ENCODE results near the gene NSUN5.
A peak's percentile ranks its signal among the peaks of the same experiment; 100 is the strongest.
"Not testable (repeated sequence)": the region's sequence is repeated elsewhere in the genome, so short reads cannot be mapped to it uniquely, and the experiment has no call there.

Gene NSUN5

DNA sequence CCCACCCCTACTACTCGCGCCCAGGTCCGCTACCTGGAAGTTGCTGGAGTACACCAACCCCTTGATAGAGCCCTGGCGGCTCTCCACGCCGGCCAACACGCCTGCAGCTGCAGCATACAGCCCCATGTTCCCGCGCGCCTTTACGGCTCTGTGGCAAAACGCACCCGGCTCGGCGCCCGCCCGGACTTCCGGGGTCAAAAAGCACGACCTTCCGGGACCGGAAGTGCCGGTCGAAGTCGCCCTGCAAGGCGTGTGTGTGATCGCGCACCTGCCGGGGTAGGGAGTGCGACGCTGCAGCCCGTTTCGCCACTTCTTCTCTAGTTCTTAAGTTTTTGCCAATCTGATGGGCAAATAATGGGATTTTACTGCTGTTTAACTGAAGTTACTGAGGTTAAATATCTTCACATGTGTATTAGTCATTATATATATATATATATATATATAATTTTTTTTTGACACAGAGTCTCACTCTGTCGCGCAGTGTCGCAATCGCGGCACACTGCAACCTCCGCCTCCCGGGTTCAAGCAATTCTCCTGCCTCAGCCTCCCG, at the start of gene NSUN5:
NSUN5 (minus strand) TSS at position 162 of the 550 bp plus-strand sequence; CDS start at position 126, 36 bp downstream.
- peak; percentile 99 for DNase-seq (ENCODE audit: low spot score)

DNA sequence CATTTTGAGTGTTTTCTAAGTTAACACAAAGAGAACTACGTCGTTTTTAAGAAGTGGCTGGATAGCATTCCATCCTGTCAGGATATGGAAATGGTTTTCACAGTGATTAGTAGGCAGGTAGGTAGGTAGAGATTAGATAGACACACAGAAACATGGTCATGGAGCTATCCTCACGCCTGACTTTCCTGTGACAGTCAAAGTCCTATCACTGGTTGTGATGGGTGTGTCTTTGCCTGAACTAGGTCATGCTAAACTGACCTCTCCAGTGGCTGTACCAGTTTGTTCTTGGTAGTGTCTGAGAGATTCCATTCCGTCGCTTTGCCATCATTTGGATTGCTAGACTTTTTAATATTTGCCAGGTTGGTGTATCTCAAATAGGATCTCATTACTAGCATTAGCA, 47.5 kb upstream of the NSUN5 start:
- DNase-seq (ENCODE audit: low spot score), result no peak

DNA sequence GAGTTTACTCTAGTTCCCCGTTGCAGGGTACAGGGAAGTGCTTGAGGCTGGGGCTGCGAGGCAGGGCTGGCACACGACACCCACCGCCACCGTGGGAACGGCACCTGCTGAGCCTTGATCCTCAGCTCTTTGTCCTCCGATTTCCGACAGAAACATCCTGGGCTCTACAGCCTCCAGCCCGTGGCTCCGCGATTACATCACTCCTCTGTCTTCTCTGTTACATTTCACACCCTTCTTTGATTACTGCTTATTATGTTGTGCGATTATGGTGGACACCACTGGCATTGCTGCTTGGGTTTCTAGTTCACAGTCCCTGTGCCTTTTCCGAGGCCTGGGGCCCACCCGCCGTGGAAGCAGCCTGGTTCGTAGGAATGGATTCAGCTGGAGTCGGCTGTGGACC, 46.2 kb upstream of the NSUN5 start:
- DNase-seq (ENCODE audit: low spot score), result no peak

DNA sequence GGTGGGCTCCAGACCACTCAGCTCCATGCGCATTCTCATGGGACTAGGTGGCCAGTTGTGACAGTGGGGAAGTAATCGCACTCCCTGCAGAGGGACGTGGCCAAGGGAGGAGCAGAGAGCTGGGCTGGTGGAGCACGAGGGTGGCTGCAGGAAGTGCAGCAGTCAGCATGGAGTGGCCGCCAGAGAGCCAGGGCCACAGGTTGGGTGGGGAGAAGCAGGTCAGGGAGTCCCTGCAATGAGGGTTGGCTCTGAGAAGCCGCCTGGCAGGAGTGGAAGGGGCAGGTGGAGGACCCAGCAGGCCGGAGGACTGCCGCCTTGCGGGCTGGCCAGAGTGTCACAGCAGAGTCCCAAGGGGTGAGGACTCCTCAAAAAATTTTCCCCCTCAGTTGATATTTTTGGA, 45.6 kb upstream of the NSUN5 start:
- no peak for DNase-seq (ENCODE audit: low spot score)

DNA sequence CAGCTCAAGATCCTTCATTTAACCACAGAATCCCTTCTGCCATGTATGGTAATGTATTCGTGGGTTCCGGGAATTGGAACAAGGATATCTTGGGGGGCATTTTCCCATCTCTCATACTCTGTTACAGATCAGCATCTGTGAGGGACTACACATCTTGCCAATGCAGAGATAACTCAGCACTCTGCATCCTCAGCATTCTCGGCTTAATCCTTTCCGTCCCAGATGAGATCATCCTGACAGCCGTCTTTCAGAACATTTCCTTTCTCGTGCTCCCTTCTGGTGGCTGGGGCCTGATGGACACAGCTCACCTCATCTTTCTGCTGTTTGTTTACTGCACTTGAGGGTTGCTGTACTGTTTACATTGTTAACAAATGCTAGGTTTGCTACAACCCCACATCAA, 44.6 kb upstream of the NSUN5 start:
- DNase-seq (ENCODE audit: low spot score), result no peak

DNA sequence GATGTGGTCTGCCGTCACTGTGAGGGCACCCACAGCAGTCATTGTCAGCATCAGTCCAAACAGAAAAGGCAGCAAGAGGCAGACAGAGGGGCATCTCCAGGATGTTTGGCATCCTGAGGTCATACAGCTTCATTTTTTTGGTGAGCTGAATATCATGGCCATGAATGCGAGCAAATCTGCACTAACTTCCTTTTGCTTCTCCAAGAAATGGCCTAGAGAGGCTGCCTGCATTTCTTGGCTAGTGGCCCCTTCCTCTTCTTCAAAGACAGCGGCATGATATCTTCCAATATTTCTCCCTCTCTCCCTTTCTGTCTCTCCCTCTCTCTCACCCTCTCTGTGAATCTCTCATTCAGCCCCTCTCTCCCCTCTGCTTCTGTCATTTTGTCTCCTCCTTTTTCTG, 44.2 kb upstream of the NSUN5 start:
- no peak for DNase-seq (ENCODE audit: low spot score)

DNA sequence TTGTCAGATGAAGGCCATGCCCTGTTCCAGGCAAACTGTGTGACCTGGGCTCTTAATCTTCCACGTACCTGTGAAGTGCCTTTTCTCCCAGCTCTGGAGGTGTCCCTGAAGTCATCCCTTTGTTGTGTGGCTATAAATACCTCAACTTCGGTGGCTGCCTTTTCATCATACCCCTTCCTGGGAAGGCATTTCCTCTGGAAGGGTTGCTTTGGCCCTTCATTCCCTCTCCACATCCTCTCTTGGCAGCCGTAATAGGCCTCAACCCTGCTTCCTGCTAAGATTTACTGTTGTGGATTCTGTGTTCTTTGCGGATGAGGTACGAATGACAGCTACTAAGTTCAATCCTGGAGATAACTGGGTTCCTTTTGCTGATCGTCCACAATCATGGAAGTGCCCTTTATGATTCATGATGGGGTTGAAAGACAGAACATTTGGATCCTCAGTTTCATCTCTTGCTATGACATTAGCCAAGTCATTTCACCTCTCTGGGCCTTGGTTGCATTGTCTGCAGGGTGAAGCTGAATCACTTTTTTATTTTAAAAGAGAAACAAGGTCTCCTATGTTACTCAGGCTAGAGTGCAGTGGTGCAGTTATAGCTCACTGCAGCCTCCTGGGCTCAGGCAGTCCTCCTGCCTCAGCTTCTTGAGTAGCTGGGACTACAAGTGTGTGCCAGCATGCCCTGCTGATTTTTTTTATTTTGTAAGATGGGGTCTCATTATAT, 43.0 kb upstream of the NSUN5 start:
- no peak for DNase-seq (ENCODE audit: low spot score)

DNA sequence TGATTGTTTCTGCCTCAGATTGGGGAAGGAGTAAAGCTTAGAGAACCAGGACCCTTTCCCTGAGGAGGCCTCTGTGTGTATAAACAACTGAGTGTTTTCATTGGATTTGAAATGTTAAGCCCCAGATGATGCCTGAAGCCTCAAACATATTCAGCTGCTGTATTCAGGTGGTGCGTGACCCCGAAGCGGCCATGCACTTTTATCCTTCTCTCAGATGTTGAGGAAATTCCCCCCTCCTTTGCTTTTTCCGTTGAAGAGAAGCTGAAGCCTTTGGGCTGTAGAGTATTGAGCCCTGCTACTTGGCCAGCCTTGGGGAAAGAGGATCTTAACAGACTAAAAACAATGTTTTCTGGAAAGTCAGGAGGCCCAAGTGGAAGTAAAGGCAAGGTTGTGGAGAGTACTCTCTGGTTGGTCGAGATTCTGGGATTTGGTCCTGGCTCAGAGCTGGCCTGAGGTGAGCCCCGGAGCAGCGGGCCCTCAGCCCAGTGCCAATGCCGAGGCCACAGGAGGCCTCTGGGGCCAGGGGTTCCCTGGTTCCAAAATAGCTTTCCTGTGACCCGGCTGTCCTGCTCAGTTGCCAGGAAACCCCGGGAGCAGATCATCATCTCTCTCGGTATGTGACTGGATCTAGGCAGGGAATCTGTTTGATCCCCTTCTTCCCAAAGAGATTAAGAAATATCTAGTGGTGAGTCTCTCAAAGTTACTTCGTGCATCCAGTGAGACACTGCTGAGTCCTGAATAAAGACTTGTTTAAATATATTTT, 41.9 kb upstream of the NSUN5 start:
- DNase-seq (ENCODE audit: low spot score), result no peak

DNA sequence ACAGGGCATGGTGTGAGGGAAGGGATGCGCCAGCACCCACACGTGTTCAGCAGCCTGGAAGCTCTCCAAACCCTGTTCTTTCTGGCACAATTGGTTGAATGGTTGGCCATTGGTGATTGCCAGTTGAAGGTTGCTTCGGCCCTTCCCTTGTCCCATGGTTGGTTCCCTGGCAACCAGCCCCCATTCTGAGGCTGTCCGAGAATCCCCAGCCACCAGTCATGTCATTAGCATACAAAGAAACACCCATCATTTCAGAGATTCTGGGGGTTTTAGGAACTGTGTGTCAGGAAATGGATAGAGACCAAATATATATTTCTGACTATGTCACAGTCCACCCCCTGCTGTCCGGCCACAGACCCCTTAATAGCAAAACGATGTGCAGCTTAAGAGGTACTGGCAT, 41.1 kb upstream of the NSUN5 start:
- no peak for DNase-seq (ENCODE audit: low spot score)

DNA sequence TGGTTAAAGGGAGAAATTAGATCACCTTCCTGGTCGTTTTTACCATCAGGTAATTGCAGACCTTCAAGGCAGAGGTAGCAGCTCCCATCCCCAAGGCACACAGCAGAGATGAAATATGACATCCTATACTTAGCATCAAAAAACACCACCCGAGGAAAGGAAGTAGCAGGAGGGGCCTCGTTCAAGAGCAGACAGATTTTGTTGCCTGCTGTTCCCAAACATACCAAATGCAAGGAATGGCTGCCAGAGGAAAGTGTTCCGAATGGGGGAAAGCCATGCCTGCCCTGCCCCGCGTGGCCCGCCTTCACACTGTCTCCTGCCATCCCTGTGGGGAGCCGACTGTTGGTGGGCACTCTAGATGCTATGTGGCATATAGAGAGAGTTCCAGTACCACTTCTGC, 37.3 kb upstream of the NSUN5 start:
- no peak for DNase-seq (ENCODE audit: low spot score)

DNA sequence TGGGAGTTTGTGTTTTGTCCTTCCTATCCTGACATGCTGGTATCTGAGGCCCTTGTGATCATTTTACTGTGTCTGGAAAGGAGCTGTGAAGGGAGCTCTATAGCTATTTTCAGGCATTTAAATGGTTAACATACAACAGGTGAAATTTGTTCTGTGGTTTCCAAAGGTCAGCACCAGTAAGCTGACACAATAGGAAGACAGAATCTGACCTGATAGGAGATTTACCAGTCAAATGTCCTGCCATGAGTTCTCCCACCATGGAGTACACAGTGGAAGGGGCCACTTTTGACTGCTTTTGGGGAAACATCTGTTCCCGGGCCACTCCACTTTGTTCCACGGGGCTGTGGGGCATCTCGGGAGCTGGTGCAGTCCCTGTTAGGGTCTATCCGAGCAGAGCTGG, 36.9 kb upstream of the NSUN5 start:
- no peak for DNase-seq (ENCODE audit: low spot score)

DNA sequence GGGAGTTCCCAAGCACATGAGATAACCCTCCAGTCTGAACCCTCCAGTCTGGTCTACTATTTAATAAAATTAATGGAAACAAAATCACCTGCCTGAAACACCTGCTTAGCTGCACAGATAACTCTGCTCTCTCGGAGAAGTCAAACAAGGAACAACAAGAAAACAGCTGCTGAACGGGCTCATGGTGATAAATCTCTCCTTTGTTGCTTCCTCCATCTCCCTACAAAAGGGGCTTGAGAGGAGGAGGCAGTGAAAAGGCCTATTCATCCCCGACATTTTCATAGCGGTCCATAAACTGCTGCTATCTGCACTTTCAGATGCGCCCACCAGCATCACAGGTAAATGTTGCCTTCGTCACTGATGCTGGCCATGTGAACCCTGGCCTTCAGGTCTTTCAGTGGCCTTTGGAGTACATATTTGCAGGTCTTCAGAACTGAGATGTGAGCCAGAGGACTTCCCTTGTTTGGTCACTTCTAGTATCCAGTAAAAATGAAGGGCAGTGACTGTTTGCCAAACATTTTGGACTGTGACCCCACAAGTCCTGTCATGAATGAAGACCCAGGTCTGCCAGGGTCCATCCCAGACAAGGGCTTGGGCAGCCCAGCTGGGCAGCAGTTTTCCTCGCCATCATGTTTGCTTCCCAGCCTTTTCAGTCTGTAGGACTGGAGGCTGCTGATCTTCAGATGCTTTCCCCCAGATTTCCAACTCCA, 35.2 kb upstream of the NSUN5 start:
- DNase-seq (ENCODE audit: low spot score), result no peak

DNA sequence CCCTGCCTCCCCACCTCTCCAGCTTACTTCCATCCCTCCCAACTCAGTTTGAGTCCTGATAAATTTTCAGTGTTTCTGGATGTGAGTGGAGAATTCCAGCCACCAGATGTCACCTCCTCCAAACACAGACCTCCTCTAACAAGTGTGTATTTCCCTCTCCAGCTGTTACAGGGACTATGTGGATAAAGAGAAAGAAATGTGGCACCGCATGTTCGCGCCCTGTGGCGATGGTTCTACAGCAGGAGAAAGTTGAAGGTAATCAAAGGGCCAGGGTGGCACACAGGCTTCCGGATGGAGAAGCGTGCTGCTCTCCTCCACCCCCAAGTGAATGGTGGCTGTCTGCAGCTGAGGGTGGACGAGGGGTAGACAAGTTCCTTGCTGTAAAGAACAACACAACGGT, 34.0 kb upstream of the NSUN5 start:
- peak; percentile 77 for DNase-seq (ENCODE audit: low spot score)

DNA sequence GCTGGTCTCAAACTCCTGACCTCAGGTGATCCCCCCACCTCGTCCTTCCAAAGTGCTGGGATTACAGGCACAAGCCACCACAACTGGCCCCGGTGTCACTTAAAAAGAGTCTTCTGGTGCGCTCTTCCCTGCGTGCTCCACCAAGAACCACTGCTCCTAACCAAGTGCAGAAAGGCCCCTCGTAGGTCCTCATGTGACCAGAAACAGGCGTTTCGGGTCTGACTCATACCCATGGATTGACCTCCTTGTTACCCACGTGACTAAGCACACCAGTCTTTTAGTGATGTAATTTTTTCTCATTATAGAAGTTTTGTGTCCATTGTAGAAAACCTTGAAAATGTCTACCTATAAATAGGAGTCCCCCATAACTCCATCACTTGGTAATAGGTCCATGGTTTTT, 33.3 kb upstream of the NSUN5 start:
- no peak for DNase-seq (ENCODE audit: low spot score)

DNA sequence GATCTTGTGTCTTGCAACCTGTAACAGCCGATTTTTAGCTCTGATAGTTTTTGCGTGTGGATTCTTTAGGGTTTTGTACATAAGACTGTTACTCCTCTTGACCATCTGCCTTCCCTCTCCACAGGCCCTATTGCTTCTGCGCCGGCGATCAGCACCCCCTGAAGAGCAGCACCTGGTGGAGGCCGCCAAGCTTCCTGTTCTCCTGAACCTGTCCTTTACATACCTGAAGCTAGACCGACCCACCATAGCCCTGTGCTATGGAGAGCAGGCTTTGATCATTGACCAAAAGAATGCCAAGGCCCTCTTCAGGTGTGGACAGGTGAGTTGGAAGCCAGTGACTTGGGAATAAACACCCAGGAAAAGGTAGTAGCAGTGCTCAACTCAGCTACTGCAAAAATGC, 31.9 kb upstream of the NSUN5 start:
- no peak for DNase-seq (ENCODE audit: low spot score)

DNA sequence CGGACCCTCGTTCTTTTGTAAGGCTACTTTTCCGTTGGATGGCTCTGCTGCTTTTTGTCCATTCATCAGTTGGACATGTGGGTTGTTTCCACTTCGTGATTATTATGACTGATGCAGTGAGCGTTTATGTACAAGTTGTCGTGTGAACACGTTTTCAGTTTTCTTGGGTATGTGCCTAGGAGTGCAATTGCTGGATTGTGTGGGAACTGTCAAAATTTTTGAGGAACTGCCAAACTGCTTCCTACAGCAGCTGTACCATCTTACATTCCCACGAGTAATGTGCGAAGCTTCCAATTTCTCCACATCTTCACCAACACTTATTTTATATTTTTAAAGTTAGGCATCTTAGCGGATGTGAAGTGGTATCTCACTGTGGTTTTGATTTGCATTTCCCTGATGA, 29.7 kb upstream of the NSUN5 start:
- no peak for DNase-seq (ENCODE audit: low spot score)

DNA sequence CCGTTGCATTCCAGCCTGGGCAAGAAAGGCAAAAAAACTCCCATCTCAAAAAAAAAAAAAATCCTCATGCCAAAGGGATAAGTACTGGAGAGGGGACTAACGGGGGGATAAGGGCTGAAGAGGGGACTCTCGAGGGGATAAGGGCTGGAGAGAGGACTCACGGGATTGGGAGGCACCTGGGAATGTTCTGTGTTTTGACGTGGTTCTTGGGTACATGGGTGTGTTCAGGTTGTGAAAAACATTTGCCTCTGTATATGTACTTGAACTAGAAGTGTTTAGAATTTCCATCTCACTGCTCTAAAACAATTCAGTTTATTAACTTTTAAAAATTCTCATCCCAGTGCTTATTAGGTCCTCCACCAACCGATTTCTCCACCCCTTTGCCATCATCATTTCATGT, 23.8 kb upstream of the NSUN5 start:
- DNase-seq (ENCODE audit: low spot score), result no peak

DNA sequence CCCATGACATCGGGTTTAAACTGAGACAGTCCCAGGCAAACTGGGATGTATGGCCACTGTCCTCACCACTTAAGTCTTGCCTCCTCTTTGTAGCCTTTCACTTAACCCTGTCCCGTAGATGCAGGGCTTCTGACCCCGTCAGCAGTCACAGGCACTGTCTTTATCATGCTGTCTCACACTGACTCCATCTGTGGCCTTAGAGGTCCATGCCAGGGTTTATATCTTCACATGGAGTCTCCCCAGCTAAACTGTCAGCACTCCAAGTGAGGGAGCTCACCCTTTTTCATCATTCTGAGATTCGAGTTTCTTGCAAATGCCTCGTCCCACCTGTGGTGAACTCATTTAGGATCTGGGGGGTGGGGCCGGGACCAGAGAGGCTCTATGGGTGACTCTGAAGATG, 22.1 kb upstream of the NSUN5 start:
- no peak for DNase-seq (ENCODE audit: low spot score)

DNA sequence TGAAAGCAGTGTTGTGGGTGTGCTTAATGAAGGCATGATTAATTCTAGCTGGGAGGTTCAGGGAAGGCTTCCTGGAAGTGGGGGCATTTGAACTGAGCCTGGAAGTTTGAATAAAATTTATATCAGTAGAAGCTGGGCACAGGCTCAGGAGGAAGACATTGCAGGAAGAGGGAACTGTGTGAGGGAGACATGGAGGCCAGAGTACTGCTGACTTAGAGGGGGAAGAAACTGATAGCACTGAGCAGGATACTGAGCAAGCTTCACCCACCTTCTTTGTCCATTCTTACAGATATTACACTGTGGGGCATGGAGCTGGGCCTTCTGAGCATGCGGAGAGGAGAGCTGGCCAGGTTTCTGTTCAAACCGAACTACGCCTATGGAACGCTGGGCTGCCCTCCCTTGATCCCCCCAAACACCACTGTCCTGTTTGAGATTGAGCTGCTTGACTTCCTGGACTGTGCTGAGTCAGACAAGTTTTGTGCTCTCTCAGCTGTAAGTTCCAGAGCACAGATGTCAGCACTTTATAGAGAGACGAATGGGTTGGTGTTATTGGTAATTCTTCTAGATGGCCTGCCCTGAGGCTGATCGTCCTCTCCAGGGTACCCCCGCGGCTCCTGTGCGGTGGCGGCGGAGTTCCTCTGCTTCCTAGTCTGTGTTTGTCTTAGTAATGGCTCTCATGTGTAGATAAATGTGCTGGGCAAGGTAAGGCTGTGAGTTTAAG, 21.4 kb upstream of the NSUN5 start:
- no peak for DNase-seq (ENCODE audit: low spot score)

DNA sequence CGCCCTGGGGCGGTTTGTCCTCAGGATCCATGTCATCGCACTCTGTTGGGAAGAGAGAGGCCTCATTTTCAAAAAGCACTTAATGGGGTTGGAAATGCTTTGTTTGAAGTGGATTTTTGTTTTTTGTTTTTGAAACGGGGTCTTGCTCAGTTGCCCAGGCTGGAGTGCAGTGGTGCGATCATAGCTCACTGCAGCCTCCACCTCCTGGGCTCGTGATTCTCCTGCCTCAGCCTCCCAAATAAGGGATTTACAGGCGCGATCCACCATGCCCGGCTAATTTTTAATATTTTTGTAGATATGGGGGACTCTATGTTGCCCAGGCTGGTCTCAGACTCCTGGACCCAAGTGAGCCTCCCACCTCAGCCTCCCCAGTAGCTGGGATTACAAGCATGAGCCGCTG, 20.1 kb upstream of the NSUN5 start:
- no peak for DNase-seq (ENCODE audit: low spot score)

DNA sequence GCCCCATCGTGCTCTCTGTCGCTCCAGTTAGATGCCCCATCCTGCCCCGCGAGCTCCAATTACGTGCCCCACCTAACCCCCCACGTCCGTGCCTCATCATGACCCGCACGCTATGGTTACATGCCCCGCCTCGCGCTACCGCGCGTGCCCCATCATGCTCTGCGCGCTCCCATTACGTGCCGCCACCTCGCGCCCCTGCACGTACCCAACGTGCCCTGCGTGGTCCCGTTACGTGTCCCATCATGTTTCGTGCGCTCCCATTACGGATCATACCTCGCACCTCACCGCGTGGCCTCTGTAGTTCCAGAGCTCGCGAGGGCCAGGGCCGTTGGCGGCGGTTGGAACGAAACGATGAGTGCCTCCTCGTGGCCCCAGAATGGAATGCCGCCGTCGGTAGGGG, 19.3 kb upstream of the NSUN5 start, which contains the start of the genes FKBP6 and TRIM50:
FKBP6 (plus strand) TSS at position 240 of the 400 bp plus-strand sequence. CDS start 268 bp downstream, outside the sequence.
TRIM50 (minus strand) TSS at position 161 of the 400 bp plus-strand sequence. CDS start 3,295 bp downstream, outside the sequence.
- DNase-seq (ENCODE audit: low spot score), result not testable (repeated sequence)

DNA sequence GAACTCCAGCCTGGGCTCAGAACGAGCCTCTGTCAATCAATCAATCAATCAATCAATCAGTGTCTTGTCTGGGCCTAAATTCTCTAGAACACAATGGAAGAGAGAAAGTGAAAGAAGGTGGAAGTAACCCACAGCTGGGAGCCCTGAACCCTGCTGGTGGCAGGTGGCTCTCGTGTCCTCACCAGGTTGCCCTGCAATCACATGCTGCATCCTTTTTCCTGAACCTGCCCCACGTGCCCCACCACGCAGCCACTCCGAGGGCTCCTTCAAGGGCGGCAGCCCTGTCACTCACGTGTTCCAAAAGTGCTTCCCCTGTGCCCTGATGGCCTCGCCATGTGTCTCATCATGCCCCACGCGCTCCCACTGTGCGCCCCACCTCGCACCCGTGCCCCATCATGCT, 18.8 kb upstream of the NSUN5 start:
- not testable (repeated sequence) for DNase-seq (ENCODE audit: low spot score)

All from HuH-7.5 (cell line).